Regular cardiac myocyte (primary cell): ENCODE results near the gene OLFML3. TPM values are rescaled to one million over a fixed set of nuclear protein-coding genes. Genes with fewer than 3 reads are reported as not detected.

Experiments
- total RNA-seq: library from RNA; depleted of rRNA; stranded (reverse); fragments of >200 nt; gene quantifications from 2 replicates; pipeline ENCODE4 v1.2.3, GENCODE V29; 2014

The OLFML3 gene
- total RNA-seq: 7.5 and 26.2 TPM in 2 replicates

GRCh38 chr1:113978863-113979702 is at the start of gene OLFML3:
Gene OLFML3 (plus strand): TSS chr1:113979474. CDS start chr1:113979517, 43 bp downstream.

Other genes with a start within 250 kb of the OLFML3 start
- gene PHTF1, start 220.0 kb upstream of the OLFML3 start, total RNA-seq: 38.1 and 38.9 TPM in 2 replicates
- 12.1 and 13.4 TPM in 2 replicates for gene RSBN1, start 167.0 kb upstream of the OLFML3 start, total RNA-seq
- 2.1 and 3.1 TPM in 2 replicates for gene PTPN22, start 107.8 kb upstream of the OLFML3 start, total RNA-seq
- gene BCL2L15, start 91.9 kb upstream of the OLFML3 start, total RNA-seq: under 0.01 TPM in 2 replicates
- 21.7 and 27.0 TPM in 2 replicates for gene AP4B1, start 74.7 kb upstream of the OLFML3 start, total RNA-seq
- 1.4 and 3.6 TPM in 2 replicates for gene DCLRE1B, start 74.1 kb upstream of the OLFML3 start, total RNA-seq
- gene HIPK1, start 50.1 kb upstream of the OLFML3 start, total RNA-seq: 24.0 and 29.1 TPM in 2 replicates
- gene SYT6, start 174.4 kb downstream of the OLFML3 start, total RNA-seq: not detected in 2 replicates